IPS-15b (cell line): Measurements from ENCODE around the gene DEFB112.

ENCODE experiments used
- H3K27me3 ChIP-seq: one replicate; pipeline ENCODE4 v1.6.1; 2013; ENCODE audit warnings: low read length; ENCODE audit not compliant: control insufficient read depth, insufficient read depth
- H3K36me3 ChIP-seq: one replicate; pipeline ENCODE4 v1.6.1; 2013; ENCODE audit warnings: low read length; ENCODE audit not compliant: control insufficient read depth, insufficient read depth
- H3K4me1 ChIP-seq: one replicate; pipeline ENCODE4 v1.6.1; 2013; ENCODE audit warnings: mild to moderate bottlenecking, low read length; ENCODE audit not compliant: control insufficient read depth, insufficient read depth
- H3K4me3 ChIP-seq: one replicate; pipeline ENCODE4 v1.5.1; 2013; ENCODE audit warnings: low read depth, low read length
- H3K9ac ChIP-seq: one replicate; pipeline ENCODE4 v1.6.1; 2013; ENCODE audit warnings: low read depth, mild to moderate bottlenecking, low read length
- H3K9me3 ChIP-seq: one replicate; pipeline ENCODE4 v1.6.1; 2013; ENCODE audit warnings: mild to moderate bottlenecking, low read length; ENCODE audit not compliant: control insufficient read depth, insufficient read depth

DEFB112 gene

GRCh38 chr6:50071921-50072320, 22.2 kb upstream of the DEFB112 start:
- Histone ChIP-seq H3K9ac (no peak overlapping the region), H3K27me3 (no peaks in the 10 kb centered on the region), H3K4me1 (no peaks in the 10 kb centered on the region), H3K36me3 (no peaks in the 10 kb centered on the region), H3K4me3 (no peak overlapping the region), H3K9me3 (no peaks in the 10 kb centered on the region)

- H3K9ac ChIP-seq, result no peak overlapping the region
- no peaks in the 10 kb centered on the region for H3K9me3 ChIP-seq
- H3K4me3 ChIP-seq, result no peak overlapping the region
- no peaks in the 10 kb centered on the region for H3K36me3 ChIP-seq
- H3K4me1 ChIP-seq, result no peaks in the 10 kb centered on the region
- no peaks in the 10 kb centered on the region for H3K27me3 ChIP-seq
Observed at GRCh38 chr6:50070101-50070500, 20.4 kb upstream of the DEFB112 start.

- no peaks in the 10 kb centered on the region for H3K36me3 ChIP-seq
- H3K9ac ChIP-seq, result no peak overlapping the region
- H3K27me3 ChIP-seq, result no peaks in the 10 kb centered on the region
Observed at GRCh38 chr6:50062051-50062450, 12.3 kb upstream of the DEFB112 start.

GRCh38 chr6:50056242-50056641, 6.5 kb upstream of the DEFB112 start:
- no peaks in the 10 kb centered on the region for H3K9me3 ChIP-seq
- no peaks in the 10 kb centered on the region for H3K4me1 ChIP-seq
- H3K27me3 ChIP-seq, result no peaks in the 10 kb centered on the region
- H3K9ac ChIP-seq, result no peak overlapping the region
- H3K36me3 ChIP-seq, result no peaks in the 10 kb centered on the region
- no peak overlapping the region for H3K4me3 ChIP-seq

More at GRCh38 chr6:50062051-50062450, 12.3 kb upstream of the DEFB112 start:
- no peaks in the 10 kb centered on the region for H3K4me1 ChIP-seq
- no peak overlapping the region for H3K4me3 ChIP-seq
- no peaks in the 10 kb centered on the region for H3K9me3 ChIP-seq

- Histone ChIP-seq H3K9ac (no peak overlapping the region), H3K27me3 (no peaks in the 10 kb centered on the region), H3K36me3 (no peaks in the 10 kb centered on the region), H3K4me1 (no peaks in the 10 kb centered on the region), H3K9me3 (no peaks in the 10 kb centered on the region), H3K4me3 (no peak overlapping the region)
Observed at GRCh38 chr6:50047026-50047425, 2.7 kb downstream of the DEFB112 start.

GRCh38 chr6:50030777-50031562, 18.8 kb downstream of the DEFB112 start:
- peaks cover 2% of the 10 kb centered on the region for H3K4me1 ChIP-seq
- no peaks in the 10 kb centered on the region for H3K36me3 ChIP-seq
- H3K9me3 ChIP-seq, result no peaks in the 10 kb centered on the region
- H3K9ac ChIP-seq, result peak overlapping the region; percentile 26
- H3K4me3 ChIP-seq, result peak overlapping the region; percentile 52
- no peaks in the 10 kb centered on the region for H3K27me3 ChIP-seq

GRCh38 chr6:50030350-50030749, 19.4 kb downstream of the DEFB112 start:
- Histone ChIP-seq H3K9ac (peak overlapping the region; percentile 26), H3K9me3 (no peaks in the 10 kb centered on the region), H3K36me3 (no peaks in the 10 kb centered on the region), H3K27me3 (no peaks in the 10 kb centered on the region), H3K4me3 (peak overlapping the region; percentile 52), H3K4me1 (peaks cover 2% of the 10 kb centered on the region)

- no peaks in the 10 kb centered on the region for H3K9me3 ChIP-seq
- no peaks in the 10 kb centered on the region for H3K36me3 ChIP-seq
- H3K4me3 ChIP-seq, result no peak overlapping the region
- no peaks in the 10 kb centered on the region for H3K4me1 ChIP-seq
- no peaks in the 10 kb centered on the region for H3K27me3 ChIP-seq
- no peak overlapping the region for H3K9ac ChIP-seq
Observed at GRCh38 chr6:50025258-50025657, 24.5 kb downstream of the DEFB112 start.

GRCh38 chr6:50021894-50022293, 27.8 kb downstream of the DEFB112 start, which contains the start of gene DEFB110:
TSS of gene DEFB110 (minus strand) at chr6:50021994. CDS start at chr6:50021935, 59 bp downstream.
- Histone ChIP-seq H3K36me3 (no peaks in the 10 kb centered on the region), H3K4me1 (no peaks in the 10 kb centered on the region), H3K27me3 (no peaks in the 10 kb centered on the region), H3K9ac (no peak within 1 kb of the TSS), H3K4me3 (no peak within 1 kb of the TSS), H3K9me3 (no peaks in the 10 kb centered on the region)

- H3K4me1 ChIP-seq, result peaks cover 3% of the 10 kb centered on the region
- H3K36me3 ChIP-seq, result no peaks in the 10 kb centered on the region
Observed at GRCh38 chr6:50007819-50008218, 41.9 kb downstream of the DEFB112 start.

GRCh38 chr6:50003139-50003538, 46.6 kb downstream of the DEFB112 start:
- H3K9ac ChIP-seq, result no peak overlapping the region
- no peak overlapping the region for H3K4me3 ChIP-seq
- H3K9me3 ChIP-seq, result no peaks in the 10 kb centered on the region
- no peaks in the 10 kb centered on the region for H3K27me3 ChIP-seq
- no peaks in the 10 kb centered on the region for H3K36me3 ChIP-seq
- H3K4me1 ChIP-seq, result peaks cover 3% of the 10 kb centered on the region

More at GRCh38 chr6:50007819-50008218, 41.9 kb downstream of the DEFB112 start:
- no peaks in the 10 kb centered on the region for H3K9me3 ChIP-seq
- no peak overlapping the region for H3K4me3 ChIP-seq
- no peak overlapping the region for H3K9ac ChIP-seq
- H3K27me3 ChIP-seq, result no peaks in the 10 kb centered on the region

GRCh38 chr6:49995278-49995677, 54.5 kb downstream of the DEFB112 start:
- Histone ChIP-seq H3K9ac (no peak overlapping the region), H3K4me3 (no peak overlapping the region), H3K27me3 (no peaks in the 10 kb centered on the region), H3K36me3 (no peaks in the 10 kb centered on the region), H3K4me1 (no peaks in the 10 kb centered on the region), H3K9me3 (no peaks in the 10 kb centered on the region)
